GM23248 (cell line): Measurements from ENCODE around the gene HDAC10.

ENCODE experiments used
- EZH2 ChIP-seq: fragments of 200-600 bp; sonication (generic); IDR thresholded peaks from 2 replicates; pipeline ENCODE4 v1.6.1; 2018; ENCODE audit warnings: antibody characterized with exemption, mild to moderate bottlenecking; ENCODE audit not compliant: insufficient read depth, poor library complexity, severe bottlenecking
- EZH2phosphoT487 ChIP-seq: fragments of 200-600 bp; sonication (generic); IDR thresholded peaks from 2 replicates; pipeline ENCODE4 v1.6.1; 2018; ENCODE audit warnings: antibody characterized with exemption, moderate library complexity, mild to moderate bottlenecking, low read depth; ENCODE audit not compliant: insufficient read depth

DNA sequence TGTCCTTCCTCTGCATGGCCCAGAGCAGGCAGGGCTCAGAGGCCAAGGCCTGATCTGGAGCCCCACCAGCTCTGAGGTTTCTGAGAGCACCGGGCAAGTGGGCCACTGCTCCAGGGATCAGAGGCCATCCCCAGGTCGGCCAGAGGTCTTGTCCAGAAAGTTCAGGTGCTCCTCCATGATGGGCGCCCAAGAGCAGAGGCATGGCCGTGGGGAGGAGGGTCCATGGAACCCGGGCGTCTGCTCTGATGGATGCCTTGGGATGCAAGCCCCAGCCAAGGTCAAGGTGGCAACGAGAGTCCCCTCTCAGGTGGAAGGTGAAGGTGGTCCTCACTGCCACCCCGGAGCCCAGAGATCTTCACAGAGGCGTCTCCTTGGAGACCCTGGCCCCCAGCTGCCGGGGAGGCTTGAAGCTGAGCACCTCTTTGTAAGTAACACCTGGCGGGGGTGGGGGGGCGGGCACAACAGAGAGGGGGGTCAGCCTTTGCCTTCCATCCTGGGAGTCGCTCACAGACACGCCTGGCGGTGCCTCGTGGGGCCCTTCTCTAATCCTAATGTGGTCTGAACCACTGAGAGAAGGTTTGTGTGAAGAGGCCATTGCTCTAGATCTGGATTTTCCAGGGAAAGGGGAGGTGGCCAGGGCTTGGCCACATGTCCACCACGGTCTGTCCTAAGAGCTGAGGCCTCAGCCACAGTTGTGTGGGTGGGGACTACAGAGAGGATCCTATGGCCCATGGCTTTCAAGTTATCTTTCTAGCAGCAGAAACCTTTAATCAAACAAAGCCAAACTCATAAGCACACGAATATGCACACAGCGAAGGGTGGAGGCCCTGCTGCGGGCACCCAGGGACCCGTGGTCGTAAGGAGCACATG is 2.2 kb upstream of the HDAC10 start:
- TF ChIP-seq EZH2, result no peak
- no peak for TF ChIP-seq EZH2phosphoT487
